GM12874 (cell line): Measurements from ENCODE around the gene CUX1.

ENCODE experiments used
- CTCF ChIP-seq: IDR thresholded peaks from 2 replicates; pipeline ENCODE4 v1.5.1; 2011; ENCODE audit warnings: low read depth, mild to moderate bottlenecking, control low read depth, low read length, moderate library complexity; ENCODE audit not compliant: insufficient read depth

The CUX1 gene

GRCh38 chr7:102021841-102022618 is 204.6 kb downstream of the CUX1 start:
- TF ChIP-seq CTCF = no peak

- TF ChIP-seq CTCF = no peak
These were observed 206.8 kb downstream of the CUX1 start for GRCh38 chr7:102024005-102024768.

- no peak for TF ChIP-seq CTCF
These were observed 207.5 kb downstream of the CUX1 start for GRCh38 chr7:102024769-102025391.

- no peak for TF ChIP-seq CTCF
These were observed 210.9 kb downstream of the CUX1 start for GRCh38 chr7:102028206-102028826.

- TF ChIP-seq CTCF = no peak
These were observed 212.2 kb downstream of the CUX1 start for GRCh38 chr7:102029616-102030015.

- no peak for TF ChIP-seq CTCF
These were observed 213.3 kb downstream of the CUX1 start for GRCh38 chr7:102030696-102031095.

- TF ChIP-seq CTCF = no peak
These were observed 219.5 kb downstream of the CUX1 start for GRCh38 chr7:102036958-102037357.
